HL-60 (cell line): Measurements from ENCODE around the gene TBL1XR1.

Experiments
- CTCF ChIP-seq: IDR thresholded peaks from one replicate; pipeline ENCODE4 v1.5.1; 2011; ENCODE audit warnings: low read length, control low read depth, inconsistent platforms; ENCODE audit not compliant: insufficient read depth
- GABPA ChIP-seq: IDR thresholded peaks from 2 replicates; pipeline ENCODE4 v1.6.1; 2012; ENCODE audit warnings: low read depth
- POLR2AphosphoS5 ChIP-seq: IDR thresholded peaks from 2 replicates; pipeline ENCODE4 v1.6.1; 2012; ENCODE audit warnings: low read depth
- REST ChIP-seq: IDR thresholded peaks from 2 replicates; pipeline ENCODE4 v1.6.1; 2012; ENCODE audit warnings: low read depth; ENCODE audit not compliant: insufficient replicate concordance
- SPI1 ChIP-seq: IDR thresholded peaks from 2 replicates; pipeline ENCODE4 v1.6.1; 2012; ENCODE audit warnings: low read depth, mild to moderate bottlenecking, borderline replicate concordance

- TF ChIP-seq SPI1 = no peak
- no peak for TF ChIP-seq CTCF
- TF ChIP-seq GABPA = no peak
- no peak for TF ChIP-seq POLR2AphosphoS5
- TF ChIP-seq REST = no peak
Observed at GRCh38 chr3:177105623-177106022, 91.7 kb downstream of the TBL1XR1 start.
